BLaER1 treated with 17β-estradiol and CSF1 and Interleukin-3, amounts not matched to agents 10 nM and 100 nM (cell line): Measurements from ENCODE around the gene PIK3CD.
A peak's percentile ranks its signal among the peaks of the same experiment; 100 is the strongest.

Experiments used
- H3K27ac ChIP-seq, 11 experiments: shearing (Covaris generic); formaldehyde crosslinking; 2 replicates each; pipeline ENCODE4 v1.8.1; 2022
- H3K27me3 ChIP-seq, 11 experiments: shearing (Covaris generic); formaldehyde crosslinking; 2 replicates each; pipeline ENCODE4 v1.8.1; 2022
- H3K36me3 ChIP-seq, 11 experiments: shearing (Covaris generic); formaldehyde crosslinking; 2 replicates each; pipeline ENCODE4 v1.8.1; 2022
- H3K4me1 ChIP-seq, 10 experiments: shearing (Covaris generic); formaldehyde crosslinking; 2 replicates each; pipeline ENCODE4 v1.8.1; 2022
- H3K4me2 ChIP-seq, 11 experiments: shearing (Covaris generic); formaldehyde crosslinking; 2 replicates each; pipeline ENCODE4 v1.8.1; 2022
- H3K4me3 ChIP-seq, 10 experiments: shearing (Covaris generic); formaldehyde crosslinking; 2 replicates each; pipeline ENCODE4 v1.8.1; 2022
- H3K9ac ChIP-seq, 11 experiments: shearing (Covaris generic); formaldehyde crosslinking; 2 replicates each; pipeline ENCODE4 v1.8.1; 2022
- H3K9me3 ChIP-seq, 11 experiments: shearing (Covaris generic); formaldehyde crosslinking; replicated peaks in 1 of 11; 2 replicates each; pipeline ENCODE4 v1.8.1; 2022
- H4K20me1 ChIP-seq, 11 experiments: shearing (Covaris generic); formaldehyde crosslinking; 2 replicates each; pipeline ENCODE4 v1.8.1; 2022
- Cebpa-rat ChIP-seq, 11 experiments: shearing (Covaris generic); IDR thresholded peaks; 2 replicates each; pipeline ENCODE4 v1.8.1; 2022

The PIK3CD gene

DNA sequence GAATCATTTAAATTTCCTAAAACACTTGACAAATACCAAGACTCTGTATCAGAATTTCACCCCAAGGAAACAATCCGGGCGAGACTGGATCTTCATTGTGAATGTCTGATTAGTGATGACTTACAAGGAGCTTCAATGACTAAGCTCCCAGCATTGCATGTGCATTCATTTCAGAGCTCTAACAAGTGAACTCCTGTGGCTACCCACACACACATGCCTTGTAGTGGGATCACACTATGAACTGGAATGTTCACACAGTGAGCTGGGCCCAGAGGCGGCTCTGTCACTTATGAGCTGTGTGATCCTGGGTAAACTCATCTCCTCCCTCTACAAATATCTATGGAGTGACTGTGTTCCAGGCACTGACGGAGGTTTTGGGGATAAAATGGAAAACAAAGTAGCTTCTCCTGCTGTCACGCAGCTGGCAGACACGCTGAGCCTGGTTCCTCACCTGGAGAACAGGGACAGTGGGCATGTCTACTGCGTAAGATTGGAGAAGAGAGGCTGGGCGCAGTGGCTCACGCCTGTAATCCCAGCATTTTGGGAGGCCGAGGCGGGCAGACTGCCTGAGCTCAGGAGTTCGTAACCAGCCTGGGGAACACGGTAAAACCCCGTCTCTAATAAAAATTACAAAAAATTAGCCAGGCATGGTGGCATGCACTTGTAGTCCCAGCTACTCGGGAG, 115.4 kb downstream of the PIK3CD start:
- H3K36me3 ChIP-seq, result peaks cover 4 to 47% (median 22%) of the 10 kb centered on the region in 11 experiments; a peak in 18 of 22 replicates
- peaks cover 22 to 76% (median 65%) of the 10 kb centered on the region in 11 experiments; a peak in 21 of 22 replicates for H4K20me1 ChIP-seq
- H3K4me2 ChIP-seq, result no peak overlapping the region
- no peak overlapping the region for H3K9ac ChIP-seq
- H3K27me3 ChIP-seq, result no peaks in the 10 kb centered on the region
- no peak for TF ChIP-seq Cebpa-rat (IDR thresholded peaks at IDR 0.05)
- H3K9me3 ChIP-seq, result no peaks in the 10 kb centered on the region
- no peak overlapping the region for H3K4me3 ChIP-seq
- no peak overlapping the region for H3K27ac ChIP-seq
- peaks cover 42 to 61% (median 54%) of the 10 kb centered on the region in 10 experiments for H3K4me1 ChIP-seq

DNA sequence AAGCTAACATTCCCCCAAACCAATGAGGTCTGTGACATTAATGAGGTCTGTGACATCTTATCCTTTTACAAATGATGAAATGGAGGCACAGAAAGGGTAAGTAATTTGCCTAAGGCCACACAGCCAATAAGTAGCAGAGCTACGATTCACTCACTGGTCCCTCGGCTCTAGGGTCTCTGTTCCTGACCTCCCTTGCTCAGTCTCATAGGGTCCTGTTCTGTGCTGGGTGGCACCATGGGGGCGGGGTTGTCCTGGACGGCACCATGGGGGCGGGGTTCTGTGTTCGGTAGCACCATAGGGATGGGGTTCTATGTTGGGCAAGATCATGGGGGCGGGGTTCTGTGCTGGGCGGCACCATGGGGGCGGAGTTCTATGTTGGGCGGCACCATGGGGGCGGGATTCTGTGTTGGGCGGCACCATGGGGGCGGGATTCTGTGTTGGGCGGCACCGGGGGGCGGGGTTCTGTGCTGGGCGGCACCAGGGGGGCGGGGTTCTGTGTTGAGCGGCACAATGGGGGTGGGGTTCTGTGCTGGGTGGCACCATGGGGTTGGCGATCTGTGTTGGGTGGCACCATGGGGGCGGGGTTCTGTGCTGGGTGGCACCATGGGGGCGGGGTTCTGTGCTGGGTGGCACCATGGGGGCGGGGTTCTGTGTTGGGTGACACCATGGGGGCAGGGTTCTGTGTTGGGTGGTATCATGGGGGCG, 116.6 kb downstream of the PIK3CD start:
- TF ChIP-seq Cebpa-rat (IDR thresholded peaks at IDR 0.05), result no peak

DNA sequence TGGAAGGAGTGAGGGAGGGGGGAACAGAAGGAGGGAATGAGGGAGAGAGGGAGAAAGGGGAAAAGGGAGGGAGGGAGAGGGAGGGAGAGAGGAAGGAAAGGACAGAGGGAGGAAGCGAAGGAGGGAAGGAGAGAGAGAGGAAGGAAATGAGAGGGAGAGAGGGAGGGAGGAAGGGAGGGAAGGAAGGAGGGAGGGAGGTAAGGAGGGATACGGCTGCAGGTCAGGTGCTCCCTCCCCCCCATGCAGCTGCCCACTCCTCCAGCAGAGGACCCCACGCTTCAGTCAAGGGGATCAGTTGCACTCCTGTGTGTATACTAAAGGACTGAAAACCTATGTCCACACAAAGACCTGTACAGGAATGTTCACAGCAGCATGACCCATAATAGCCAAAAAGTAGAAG, 117.5 kb downstream of the PIK3CD start:
- Histone ChIP-seq H3K4me3 (no peak overlapping the region), H3K9ac (no peak overlapping the region), H3K27ac (no peak overlapping the region), H3K27me3 (no peaks in the 10 kb centered on the region), H3K4me2 (peak overlapping the region in 1 of 11 experiments; percentile 29; a peak in 1 of 22 replicates), H3K4me1 (peaks cover 25 to 40% (median 33%) of the 10 kb centered on the region in 10 experiments), H3K9me3 (no peaks in the 10 kb centered on the region), H3K36me3 (peaks cover 17 to 52% (median 31%) of the 10 kb centered on the region in 11 experiments), H4K20me1 (peaks cover 13 to 72% (median 50%) of the 10 kb centered on the region in 11 experiments; a peak in 20 of 22 replicates)
- TF ChIP-seq Cebpa-rat (IDR thresholded peaks at IDR 0.05), result no peak

More for the DNA sequence above, 116.6 kb downstream of the PIK3CD start:
- peaks cover 15 to 52% (median 30%) of the 10 kb centered on the region in 11 experiments for H3K36me3 ChIP-seq
- no peak overlapping the region for H3K9ac ChIP-seq
- no peak overlapping the region for H3K4me3 ChIP-seq
- H3K27me3 ChIP-seq, result no peaks in the 10 kb centered on the region
- peaks cover 22 to 71% (median 56%) of the 10 kb centered on the region in 11 experiments; a peak in 20 of 22 replicates for H4K20me1 ChIP-seq
- no peaks in the 10 kb centered on the region for H3K9me3 ChIP-seq
- H3K4me1 ChIP-seq, result peaks cover 30 to 49% (median 42%) of the 10 kb centered on the region in 10 experiments
- no peak overlapping the region for H3K4me2 ChIP-seq
- no peak overlapping the region for H3K27ac ChIP-seq

DNA sequence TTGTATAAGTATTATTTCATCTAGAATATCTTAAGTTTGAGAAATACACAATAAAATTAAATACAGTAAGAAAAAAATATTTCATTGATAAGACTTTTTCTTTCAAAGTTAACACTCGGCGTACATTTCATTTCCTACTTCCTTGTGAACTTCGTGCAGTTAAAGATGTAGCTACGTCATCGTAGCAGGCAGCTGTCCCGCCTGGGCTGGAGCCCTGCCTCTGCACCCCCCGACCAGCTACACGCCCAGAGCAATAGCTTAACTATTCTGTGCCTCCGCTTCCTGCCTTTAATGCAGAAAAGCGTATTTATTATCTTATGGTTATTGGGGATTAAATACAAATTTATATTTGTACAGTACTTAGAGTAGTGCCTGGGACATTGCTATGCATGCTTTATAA, 118.8 kb downstream of the PIK3CD start:
- Histone ChIP-seq H4K20me1 (peaks cover 7 to 73% (median 49%) of the 10 kb centered on the region in 11 experiments; a peak in 20 of 22 replicates), H3K36me3 (peaks cover 19 to 47% (median 31%) of the 10 kb centered on the region in 11 experiments), H3K27ac (no peak overlapping the region), H3K4me1 (peaks cover 12 to 27% (median 22%) of the 10 kb centered on the region in 10 experiments), H3K9ac (no peak overlapping the region), H3K9me3 (no peaks in the 10 kb centered on the region), H3K27me3 (no peaks in the 10 kb centered on the region), H3K4me2 (no peak overlapping the region), H3K4me3 (no peak overlapping the region)
- no peak for TF ChIP-seq Cebpa-rat (IDR thresholded peaks at IDR 0.05)

DNA sequence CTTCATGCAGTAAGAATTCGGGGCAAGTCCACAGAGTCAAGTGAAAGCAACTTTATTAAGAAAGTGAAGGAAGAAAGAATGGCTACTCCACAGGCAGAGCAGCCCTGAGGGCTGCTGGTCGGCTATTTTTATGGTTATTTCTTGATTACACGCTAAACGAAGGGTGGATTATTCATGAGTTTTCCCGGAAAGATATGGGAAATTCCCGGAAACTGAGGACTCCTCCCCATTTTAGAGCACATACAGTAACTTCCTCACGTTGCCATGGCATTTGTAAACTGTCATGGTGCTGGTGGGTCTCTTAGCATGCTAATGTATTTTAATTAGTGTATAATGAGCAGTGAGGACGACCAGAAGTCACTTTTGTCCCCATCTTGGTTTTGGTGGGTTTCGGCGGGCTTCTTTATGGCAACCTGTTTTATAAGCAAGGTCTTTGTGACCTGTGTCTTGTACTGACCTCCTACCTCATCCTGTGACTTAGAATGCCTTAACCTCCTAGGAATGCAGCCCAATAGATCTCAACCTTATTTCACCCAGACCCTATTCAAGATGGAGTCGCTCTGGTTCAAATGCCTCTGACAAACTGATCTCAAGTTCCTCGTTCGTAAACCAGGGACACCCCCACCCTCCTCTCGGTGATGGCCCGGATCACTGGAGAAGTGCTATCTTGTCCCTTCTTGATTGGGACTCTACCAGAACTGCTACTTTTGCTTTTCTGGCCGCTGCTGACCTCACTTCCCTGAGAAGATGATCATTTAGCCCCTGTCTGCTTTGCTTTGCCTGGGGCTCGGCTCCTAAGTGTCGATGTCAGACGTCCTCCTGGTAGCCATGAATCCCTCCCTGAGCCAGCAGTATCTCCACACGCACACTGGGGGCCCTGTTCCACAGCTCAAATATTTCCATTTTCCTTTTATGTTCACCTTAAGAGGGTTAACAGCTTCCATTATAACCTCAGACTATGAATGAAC, 123.5 kb downstream of the PIK3CD start:
- Histone ChIP-seq H3K27me3 (no peaks in the 10 kb centered on the region), H3K9ac (no peak overlapping the region), H4K20me1 (peaks cover 4 to 85% (median 48%) of the 10 kb centered on the region in 11 experiments; a peak in 18 of 22 replicates), H3K4me3 (no peak overlapping the region), H3K4me1 (peaks cover 0 to 21% (median 6%) of the 10 kb centered on the region in 10 experiments; a peak in 8 of 20 replicates), H3K4me2 (no peak overlapping the region), H3K9me3 (no peaks in the 10 kb centered on the region), H3K27ac (no peak overlapping the region), H3K36me3 (peaks cover 21 to 42% (median 31%) of the 10 kb centered on the region in 11 experiments)
- no peak for TF ChIP-seq Cebpa-rat (IDR thresholded peaks at IDR 0.05)

DNA sequence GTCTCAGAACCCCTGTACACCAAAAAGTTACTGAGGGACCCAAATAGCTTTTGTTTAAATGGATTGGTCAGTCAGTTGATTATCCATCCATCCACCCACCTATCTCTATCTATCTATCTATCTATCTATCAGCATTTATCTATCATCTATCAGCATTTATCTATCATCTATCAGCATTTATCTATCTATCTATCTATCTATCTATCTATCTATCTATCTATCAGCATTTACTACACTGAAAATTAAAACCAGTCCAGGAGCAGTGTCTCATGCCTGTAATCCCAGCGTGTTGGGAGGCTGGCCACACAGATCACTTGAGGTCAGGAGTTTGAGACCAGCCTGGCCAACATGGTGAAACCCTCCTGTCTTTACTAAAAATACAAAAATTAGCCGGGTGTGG, 125.2 kb downstream of the PIK3CD start:
- Histone ChIP-seq H3K4me3 (no peak overlapping the region), H3K27me3 (no peaks in the 10 kb centered on the region), H3K36me3 (peaks cover 12 to 35% (median 21%) of the 10 kb centered on the region in 11 experiments), H3K4me2 (peak overlapping the region in 3 of 11 experiments; percentile 3 to 32 (median 20); a peak in 3 of 22 replicates), H3K9ac (no peak overlapping the region), H4K20me1 (peaks cover 4 to 93% (median 50%) of the 10 kb centered on the region in 11 experiments; a peak in 18 of 22 replicates), H3K4me1 (peaks cover 0 to 21% (median 8%) of the 10 kb centered on the region in 10 experiments; a peak in 9 of 20 replicates), H3K9me3 (no peaks in the 10 kb centered on the region), H3K27ac (no peak overlapping the region)
- no peak for TF ChIP-seq Cebpa-rat (IDR thresholded peaks at IDR 0.05)
